ENCODE results near the gene ADAMTS17. TPM values are rescaled to one million over a fixed set of nuclear protein-coding genes. Genes with fewer than 3 reads are reported as not detected.

Gene ADAMTS17
- total and polyA plus RNA-seq, 4 donors: 0.28 to 46.9 (median 9.1) TPM

GRCh38 chr15:100277087-100277855 is 64.5 kb downstream of the ADAMTS17 start:
- Histone ChIP-seq H3K4me3 (ENCODE audit: low read depth in 1 of 3, low read length in 3 of 3) (no peak overlapping the region), H3K9me3 (ENCODE audit: control insufficient read depth in 4 of 4, low read length in 3 of 4) (peaks cover 0 to 7% (median 3%) of the 10 kb centered on the region in 4 donors), H3K36me3 (ENCODE audit: control insufficient read depth in 4 of 4, insufficient read depth in 3 of 4, low read depth in 1 of 4, low read length in 3 of 4) (peaks cover 0 to 5% (median 2%) of the 10 kb centered on the region in 4 donors), H3K4me1 (ENCODE audit: control insufficient read depth in 4 of 4, insufficient read depth in 4 of 4, low read length in 3 of 4) (no peaks in the 10 kb centered on the region), H3K27me3 (ENCODE audit: control insufficient read depth in 4 of 4, insufficient read depth in 4 of 4, low read length in 3 of 4) (no peaks in the 10 kb centered on the region), H3K9ac (ENCODE audit: low read depth in 1 of 2, low read length in 2 of 2) (no peak overlapping the region), H3K27ac (ENCODE audit: low read depth in 1 of 2, low read length in 2 of 2) (no peak overlapping the region)
- TF ChIP-seq ATF3 (IDR thresholded peaks at IDR 0.05) (no peak), RXRA (IDR thresholded peaks at IDR 0.05) (no peak), CTCF (IDR thresholded peaks at IDR 0.05; ENCODE audit: low read depth, low read length, missing input control) (no peak), YY1 (IDR thresholded peaks at IDR 0.05) (no peak), MAX (IDR thresholded peaks at IDR 0.05) (no peak), GABPA (IDR thresholded peaks at IDR 0.05 in 1 of 2, conservative IDR thresholded peaks at IDR 0.05 in 1 of 2) (no peak), JUND (IDR thresholded peaks at IDR 0.05) (no peak), RAD21 (IDR thresholded peaks at IDR 0.05) (no peak), NR2F2 (IDR thresholded peaks at IDR 0.05) (no peak), REST (IDR thresholded peaks at IDR 0.05) (no peak), HNF4G (IDR thresholded peaks at IDR 0.05) (no peak), EGR1 (IDR thresholded peaks at IDR 0.05; ENCODE audit: low read depth in 2 of 2) (no peak), FOXA2 (IDR thresholded peaks at IDR 0.05) (no peak), SP1 (IDR thresholded peaks at IDR 0.05) (no peak), FOXA1 (IDR thresholded peaks at IDR 0.05) (no peak)
- WGBS: 78% methylated on average over 17 of the region's 17 CpGs
- DNase-seq (ENCODE audit: low spot score): no peak

- H3K9me3 ChIP-seq (ENCODE audit: control insufficient read depth in 4 of 4, low read length in 3 of 4): peaks cover 0 to 7% (median 3%) of the 10 kb centered on the region in 4 donors
- TF ChIP-seq RAD21 (IDR thresholded peaks at IDR 0.05): no peak
- no peak for TF ChIP-seq NR2F2 (IDR thresholded peaks at IDR 0.05)
- no peak for TF ChIP-seq TAF1 (conservative IDR thresholded peaks at IDR 0.05)
- TF ChIP-seq FOXA1 (IDR thresholded peaks at IDR 0.05): no peak
- no peak for TF ChIP-seq ZBTB33 (IDR thresholded peaks at IDR 0.05)
- no peak overlapping the region for H3K4me3 ChIP-seq (ENCODE audit: low read depth in 1 of 3, low read length in 3 of 3)
- H3K27me3 ChIP-seq (ENCODE audit: control insufficient read depth in 4 of 4, insufficient read depth in 4 of 4, low read length in 3 of 4): no peaks in the 10 kb centered on the region
- peaks cover 0 to 5% (median 2%) of the 10 kb centered on the region in 4 donors for H3K36me3 ChIP-seq (ENCODE audit: control insufficient read depth in 4 of 4, insufficient read depth in 3 of 4, low read depth in 1 of 4, low read length in 3 of 4)
- H3K27ac ChIP-seq (ENCODE audit: low read depth in 1 of 2, low read length in 2 of 2): no peak overlapping the region
- 61% methylated on average over 8 of the region's 8 CpGs for WGBS
- H3K9ac ChIP-seq (ENCODE audit: low read depth in 1 of 2, low read length in 2 of 2): no peak overlapping the region
- no peak for DNase-seq (ENCODE audit: low spot score)
- H3K4me1 ChIP-seq (ENCODE audit: control insufficient read depth in 4 of 4, insufficient read depth in 4 of 4, low read length in 3 of 4): no peaks in the 10 kb centered on the region
These were observed 65.3 kb downstream of the ADAMTS17 start for GRCh38 chr15:100276506-100276905.
